Vagina (tissue), 2 donors: Measurements from ENCODE around the gene TMEM214. TPM values are rescaled to one million over a fixed set of nuclear protein-coding genes. Genes with fewer than 3 reads are reported as not detected.

Experiments
- DNase-seq, 2 donors: peaks; one replicate each; pipeline ENCODE4 v3.0.0-alpha.2; 2017; ENCODE audit errors: extremely low spot score in 2 of 2
- H3K27ac ChIP-seq: fragments of 200-600 bp; sonication (generic); one replicate; pipeline ENCODE4 v1.5.1; 2019
- H3K27me3 ChIP-seq: fragments of 200-600 bp; sonication (generic); one replicate; pipeline ENCODE4 v1.5.1; 2019
- H3K36me3 ChIP-seq, 2 donors: fragments of 200-600 bp; sonication (generic); one replicate each; pipeline ENCODE4 v1.5.1; 2017 to 2019
- H3K4me1 ChIP-seq: fragments of 200-600 bp; sonication (generic); one replicate; pipeline ENCODE4 v1.5.1; 2019
- H3K4me3 ChIP-seq, 2 donors: fragments of 200-600 bp; sonication (generic); 1 replicate in 1 of 2; 2 replicates in 1 of 2; pipeline ENCODE4 v1.5.1; 2016 to 2019
- H3K9me3 ChIP-seq: fragments of 200-600 bp; sonication (generic); one replicate; pipeline ENCODE4 v1.5.1; 2019
- CTCF ChIP-seq, 3 experiments: fragments of 450-650 bp in 2 of 3; fragments of 200-600 bp in 1 of 3; sonication (generic) in 1 of 3; IDR thresholded peaks; one replicate each; pipeline ENCODE4 v1.5.1; 2017 to 2019; ENCODE audit warnings: antibody characterized with exemption in 3 of 3, mild to moderate bottlenecking in 2 of 3, moderate library complexity in 2 of 3
- POLR2A ChIP-seq, 2 donors: fragments of 450-650 bp; IDR thresholded peaks; one replicate each; pipeline ENCODE4 v1.6.1; 2017; ENCODE audit warnings: antibody characterized with exemption in 2 of 2, mild to moderate bottlenecking in 2 of 2, moderate library complexity in 2 of 2
- POLR2AphosphoS5 ChIP-seq, 2 donors: sonication (generic); formaldehyde crosslinking; IDR thresholded peaks; one replicate each; pipeline ENCODE4 v1.9.0; 2017; ENCODE audit warnings: antibody characterized with exemption in 2 of 2, mild to moderate bottlenecking in 2 of 2, low read depth in 1 of 2; ENCODE audit not compliant: insufficient read depth in 1 of 2
- intact Hi-C: fragments of 100-400 bp; cut with DNase I; formaldehyde crosslinking; loops from one replicate; pipeline ENCODE4 v1.15.1; 2023
- total RNA-seq: library from RNA; depleted of rRNA; stranded (reverse); fragments of >200 nt; gene quantifications from one replicate; pipeline ENCODE4 v1.2.3, GENCODE V29; 2016

TMEM214 gene
- total RNA-seq, 1 donor from 2014 or later: 53.3 TPM

DNA sequence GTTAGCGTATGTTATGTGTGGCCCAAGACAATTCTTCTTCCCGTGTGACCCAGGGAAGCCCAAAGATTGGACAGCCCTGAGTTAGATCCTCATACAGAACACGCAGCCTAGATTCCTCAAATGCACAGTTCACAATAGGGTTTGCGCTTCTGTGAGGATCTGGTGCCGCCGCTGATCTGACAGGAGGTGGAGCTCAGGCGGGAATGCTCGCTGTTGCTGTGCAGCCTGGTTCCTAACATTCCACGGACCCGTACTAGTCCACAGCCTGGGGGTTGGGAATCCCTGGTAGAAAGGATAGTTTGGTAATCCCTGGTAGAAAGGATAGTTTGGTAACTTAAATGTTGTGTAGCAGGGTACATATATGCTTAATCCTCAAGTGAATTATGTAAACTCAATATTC, 35.4 kb upstream of the TMEM214 start:
- H3K9me3 ChIP-seq: no peaks in the 10 kb centered on the region
- H3K4me1 ChIP-seq: no peaks in the 10 kb centered on the region
- DNase-seq: no peak
- H3K27ac ChIP-seq: no peak overlapping the region
- no peaks in the 10 kb centered on the region for H3K36me3 ChIP-seq
- no peaks in the 10 kb centered on the region for H3K27me3 ChIP-seq
- TF ChIP-seq POLR2A (IDR thresholded peaks at IDR 0.05) (no peak), POLR2AphosphoS5 (IDR thresholded peaks at IDR 0.05; ENCODE audit: insufficient read depth in 1 of 2, low read depth in 1 of 2) (no peak), CTCF (IDR thresholded peaks at IDR 0.05) (no peak)
- intact Hi-C loops: no loop called here
- no peak overlapping the region for H3K4me3 ChIP-seq

DNA sequence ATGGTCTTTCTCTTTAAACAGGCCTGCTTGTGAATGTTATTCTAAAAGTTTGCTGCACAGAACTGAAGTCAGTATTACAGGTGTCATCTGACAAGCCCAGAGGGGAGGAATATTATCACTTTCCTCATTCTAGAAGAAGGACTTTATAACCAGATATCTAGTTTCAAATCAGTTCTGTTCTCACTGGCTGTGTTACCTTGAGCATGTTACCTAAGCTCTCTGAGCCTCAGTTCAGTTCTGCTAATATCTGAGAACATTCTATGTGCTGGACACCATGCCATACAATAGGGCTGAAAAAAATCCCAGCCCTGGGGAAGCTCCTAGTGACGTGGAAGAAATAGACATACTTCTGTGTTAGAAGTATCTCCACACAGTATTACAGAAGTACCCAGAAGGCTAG, 34.4 kb upstream of the TMEM214 start:
- H3K4me3 ChIP-seq: no peak overlapping the region
- TF ChIP-seq POLR2AphosphoS5 (IDR thresholded peaks at IDR 0.05; ENCODE audit: insufficient read depth in 1 of 2, low read depth in 1 of 2) (no peak), CTCF (IDR thresholded peaks at IDR 0.05) (no peak), POLR2A (IDR thresholded peaks at IDR 0.05) (no peak)
- intact Hi-C loops: no loop called here
- H3K27me3 ChIP-seq: no peaks in the 10 kb centered on the region
- no peak overlapping the region for H3K27ac ChIP-seq
- no peaks in the 10 kb centered on the region for H3K36me3 ChIP-seq
- DNase-seq: no peak
- H3K4me1 ChIP-seq: no peaks in the 10 kb centered on the region
- no peaks in the 10 kb centered on the region for H3K9me3 ChIP-seq

DNA sequence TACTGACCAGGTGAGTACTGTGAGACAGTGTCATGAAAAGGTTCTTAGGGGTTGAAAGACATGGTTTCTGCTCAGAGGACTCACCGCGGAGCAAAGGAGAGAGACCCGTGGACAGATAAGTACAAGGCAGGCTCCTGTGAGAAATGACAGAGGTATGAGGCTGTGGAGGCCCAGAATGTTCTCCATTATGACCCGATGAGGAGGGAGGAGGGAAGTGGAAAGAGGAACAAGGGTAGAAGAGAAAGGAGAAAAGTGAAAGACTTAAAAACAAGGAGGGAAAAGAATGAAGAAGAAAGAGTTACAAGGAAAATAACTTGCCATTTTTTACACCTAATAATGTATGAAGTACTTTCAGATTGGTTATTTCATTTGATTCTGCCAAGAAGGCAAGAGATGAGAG, 32.5 kb upstream of the TMEM214 start:
- Histone ChIP-seq H3K36me3 (no peaks in the 10 kb centered on the region), H3K4me3 (no peak overlapping the region), H3K9me3 (no peaks in the 10 kb centered on the region), H3K27me3 (no peaks in the 10 kb centered on the region), H3K4me1 (no peaks in the 10 kb centered on the region), H3K27ac (no peak overlapping the region)
- no peak for DNase-seq
- intact Hi-C loops: no loop called here
- TF ChIP-seq CTCF (IDR thresholded peaks at IDR 0.05) (no peak), POLR2A (IDR thresholded peaks at IDR 0.05) (no peak), POLR2AphosphoS5 (IDR thresholded peaks at IDR 0.05; ENCODE audit: insufficient read depth in 1 of 2, low read depth in 1 of 2) (no peak)

DNA sequence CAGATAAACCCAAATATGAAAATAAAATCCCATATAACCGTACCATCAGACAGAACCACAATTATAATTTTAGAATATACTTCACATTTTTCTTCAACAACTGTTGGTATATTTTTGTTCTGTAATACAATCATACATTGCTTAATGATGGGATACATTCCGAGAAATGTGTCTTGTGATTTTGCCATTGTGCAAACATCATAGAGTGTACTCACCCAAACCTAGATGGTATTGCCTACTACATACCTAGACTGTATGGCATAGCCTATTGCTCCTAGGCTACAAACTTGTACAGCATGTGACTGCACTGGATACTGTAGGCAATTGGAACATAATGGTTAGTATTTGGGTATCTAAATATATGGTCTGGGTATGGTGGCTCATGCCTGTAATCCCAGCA, 31.8 kb upstream of the TMEM214 start:
- intact Hi-C loops: no loop called here
- no peak for DNase-seq
- Histone ChIP-seq H3K36me3 (no peaks in the 10 kb centered on the region), H3K4me1 (no peaks in the 10 kb centered on the region), H3K4me3 (no peak overlapping the region), H3K27ac (no peak overlapping the region), H3K27me3 (no peaks in the 10 kb centered on the region), H3K9me3 (no peaks in the 10 kb centered on the region)
- TF ChIP-seq POLR2AphosphoS5 (IDR thresholded peaks at IDR 0.05; ENCODE audit: insufficient read depth in 1 of 2, low read depth in 1 of 2) (no peak), CTCF (IDR thresholded peaks at IDR 0.05) (no peak), POLR2A (IDR thresholded peaks at IDR 0.05) (no peak)

DNA sequence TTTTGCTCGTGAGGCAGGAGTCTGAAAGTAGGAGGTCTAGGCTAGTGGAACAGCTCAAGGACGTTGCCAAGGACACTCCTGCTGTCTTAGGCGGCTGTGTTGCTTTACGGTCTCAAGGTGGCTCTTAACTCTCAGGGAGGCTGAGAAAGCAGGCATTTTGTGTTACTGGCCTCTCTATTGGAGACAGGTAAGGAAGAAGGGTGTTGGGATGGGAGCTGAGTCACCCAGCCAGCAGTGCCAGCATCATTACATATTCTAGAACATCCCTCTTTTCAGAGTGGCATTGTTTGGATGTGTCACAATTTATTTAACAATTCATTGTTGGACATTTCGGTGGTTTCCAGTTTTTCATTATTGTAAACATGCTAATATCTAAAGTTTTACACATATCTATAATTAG, 30.8 kb upstream of the TMEM214 start:
- Histone ChIP-seq H3K27ac (no peak overlapping the region), H3K27me3 (no peaks in the 10 kb centered on the region), H3K4me3 (no peak overlapping the region), H3K4me1 (no peaks in the 10 kb centered on the region), H3K9me3 (no peaks in the 10 kb centered on the region), H3K36me3 (no peaks in the 10 kb centered on the region)
- no peak for DNase-seq
- intact Hi-C loops: no loop called here
- TF ChIP-seq POLR2AphosphoS5 (IDR thresholded peaks at IDR 0.05; ENCODE audit: insufficient read depth in 1 of 2, low read depth in 1 of 2) (no peak), CTCF (IDR thresholded peaks at IDR 0.05) (no peak), POLR2A (IDR thresholded peaks at IDR 0.05) (no peak)
